ENCODE data around the gene SLC39A11. TPM values are rescaled to one million over a fixed set of nuclear protein-coding genes. Genes with fewer than 3 reads are reported as not detected.
"Not testable (repeated sequence)": the region's sequence is repeated elsewhere in the genome, so short reads cannot be mapped to it uniquely, and the experiment has no call there.

The SLC39A11 gene
- total and polyA plus RNA-seq, 12 donors = 7.0 to 91.4 (median 22.7) TPM

DNA sequence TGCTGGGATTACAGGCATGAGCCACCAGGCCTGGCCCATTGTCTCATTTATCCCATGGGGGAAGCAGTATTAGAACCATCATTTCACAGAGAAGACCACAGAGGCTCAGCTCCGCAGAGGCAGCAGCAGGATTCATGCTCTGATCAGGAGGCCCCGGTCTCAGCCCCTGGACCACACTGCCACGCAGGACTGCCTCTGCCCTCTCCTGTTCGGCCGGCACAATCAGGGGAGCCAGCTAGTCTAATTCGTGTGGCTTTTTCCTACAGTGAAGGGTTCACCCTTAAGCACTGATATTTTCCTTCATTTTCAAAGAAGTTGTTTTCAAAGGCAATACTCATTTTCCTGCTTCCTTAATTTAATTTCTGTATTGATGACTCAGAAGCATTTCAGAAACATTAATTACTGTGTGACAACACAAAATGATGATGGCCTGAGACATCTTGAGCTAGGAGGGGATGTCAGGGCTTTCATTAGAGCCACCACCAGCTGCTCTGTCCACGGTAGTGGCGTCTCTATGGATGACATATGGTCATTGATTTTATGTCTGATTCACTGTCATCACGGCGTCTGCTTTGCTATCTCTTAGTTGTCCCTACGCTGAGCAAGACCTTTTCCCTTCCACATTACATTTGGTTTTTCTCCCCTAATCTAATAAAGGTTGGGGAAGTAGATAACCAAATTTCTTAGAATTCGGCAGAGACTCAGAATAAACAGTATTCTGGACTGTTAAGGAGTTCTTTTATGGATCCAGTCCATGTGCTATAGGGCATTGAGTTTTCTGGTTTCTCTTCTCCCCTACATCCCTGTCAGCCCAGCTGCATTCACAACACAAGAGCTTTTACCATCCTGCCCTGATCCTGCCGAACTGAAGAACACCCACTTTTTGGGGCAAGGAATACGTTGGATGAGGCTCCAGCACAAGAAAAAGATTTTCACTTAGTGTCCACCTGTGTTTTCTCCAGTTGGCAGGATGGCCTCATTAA is 314.0 kb downstream of the SLC39A11 start:
- no peak for DNase-seq
- 86 to 93% (median 90%) methylated on average over 14 of the region's 14 CpGs for WGBS, 4 donors
- Histone ChIP-seq H3K27ac (no peak overlapping the region), H3K9me3 (replicated peaks in 1 of 3) (no peaks in the 10 kb centered on the region), H3K27me3 (no peaks in the 10 kb centered on the region), H3K36me3 (replicated peaks in 1 of 2) (no peaks in the 10 kb centered on the region), H3K4me1 (replicated peaks in 1 of 2) (no peaks in the 10 kb centered on the region), H3K4me3 (no peak overlapping the region)
- TF ChIP-seq POLR2A (IDR thresholded peaks at IDR 0.05) (no peak), CTCF (IDR thresholded peaks at IDR 0.05) (no peak)
- intact Hi-C loops (cut with DNase I) = no loop called here

DNA sequence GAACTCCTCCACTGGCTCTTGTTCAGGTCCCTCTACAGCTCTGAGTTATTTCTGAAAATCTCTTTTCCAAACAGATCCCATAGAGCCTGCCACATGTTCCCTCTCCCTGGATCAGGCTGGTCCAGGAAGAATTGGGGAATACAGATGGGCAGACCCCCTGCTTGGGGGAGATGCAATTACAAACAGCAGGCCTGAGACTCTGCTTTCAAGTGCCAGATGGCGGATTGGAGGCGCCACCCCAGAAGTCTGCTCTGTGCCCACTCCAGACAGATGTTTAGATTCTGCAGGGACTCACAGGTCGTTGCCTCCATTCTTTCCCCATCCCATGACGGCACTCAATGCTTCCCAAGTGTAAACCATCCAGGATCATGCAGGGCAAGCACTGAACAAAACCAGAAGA is 316.6 kb downstream of the SLC39A11 start:
- intact Hi-C loops (cut with DNase I) = no loop called here
- no peak for DNase-seq
- H3K9me3 ChIP-seq (replicated peaks in 1 of 3) = no peaks in the 10 kb centered on the region
- no peak overlapping the region for H3K27ac ChIP-seq
- H3K4me1 ChIP-seq (replicated peaks in 1 of 2) = no peaks in the 10 kb centered on the region
- 79 to 92% (median 87%) methylated on average over 4 of the region's 4 CpGs for WGBS, 4 donors
- H3K4me3 ChIP-seq = no peak overlapping the region
- H3K36me3 ChIP-seq (replicated peaks in 1 of 2) = no peaks in the 10 kb centered on the region
- no peaks in the 10 kb centered on the region for H3K27me3 ChIP-seq
- no peak for TF ChIP-seq POLR2A (IDR thresholded peaks at IDR 0.05)

DNA sequence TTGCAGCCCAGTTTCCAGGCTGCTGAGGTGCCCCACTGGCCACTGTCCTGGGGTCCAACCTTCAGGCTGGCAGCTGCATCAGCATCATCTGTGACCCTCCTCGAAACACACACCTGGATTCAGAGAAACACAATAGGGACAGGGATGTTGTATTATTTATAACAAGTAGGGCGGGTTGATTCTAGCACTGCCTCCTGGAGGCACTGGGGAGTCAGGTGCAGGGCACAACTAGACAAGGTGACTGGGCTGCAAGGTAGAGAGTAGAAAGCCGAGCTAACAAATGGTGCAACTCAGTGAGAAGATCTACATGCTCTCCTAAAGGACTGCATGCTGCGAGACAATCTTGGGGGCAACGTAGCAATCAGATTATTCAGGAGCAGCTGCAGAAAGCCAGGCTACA is 317.3 kb downstream of the SLC39A11 start:
- 95 to 97% (median 96%) methylated on average over 5 of the region's 5 CpGs for WGBS, 4 donors
- no peak for DNase-seq
- Histone ChIP-seq H3K27ac (no peak overlapping the region), H3K27me3 (no peaks in the 10 kb centered on the region), H3K4me3 (no peak overlapping the region), H3K4me1 (replicated peaks in 1 of 2) (no peaks in the 10 kb centered on the region), H3K9me3 (replicated peaks in 1 of 3) (no peaks in the 10 kb centered on the region), H3K36me3 (replicated peaks in 1 of 2) (no peaks in the 10 kb centered on the region)
- intact Hi-C loops (cut with DNase I) = no loop called here
- TF ChIP-seq POLR2A (IDR thresholded peaks at IDR 0.05) = no peak
- TF ChIP-seq CTCF (IDR thresholded peaks at IDR 0.05) = no peak

GRCh38 chr17:72774236-72774635 is 318.3 kb downstream of the SLC39A11 start:
- intact Hi-C loops (cut with DNase I) = no loop called here
- no peak for DNase-seq
- Histone ChIP-seq H3K9me3 (replicated peaks in 1 of 3) (no peaks in the 10 kb centered on the region), H3K4me1 (replicated peaks in 1 of 2) (no peaks in the 10 kb centered on the region), H3K4me3 (no peak overlapping the region), H3K36me3 (replicated peaks in 1 of 2) (no peaks in the 10 kb centered on the region), H3K27ac (no peak overlapping the region), H3K27me3 (no peaks in the 10 kb centered on the region)
- no peak for TF ChIP-seq CTCF (IDR thresholded peaks at IDR 0.05)
- TF ChIP-seq POLR2A (IDR thresholded peaks at IDR 0.05) = no peak
- WGBS, 4 donors = 90 to 97% (median 91%) methylated on average over 4 of the region's 4 CpGs

GRCh38 chr17:72773225-72773624 is 319.3 kb downstream of the SLC39A11 start:
- intact Hi-C loops (cut with DNase I); DNase-seq; H3K4me3 ChIP-seq; H3K27me3 ChIP-seq; H3K36me3 ChIP-seq (replicated peaks in 1 of 2); H3K4me1 ChIP-seq (replicated peaks in 1 of 2); H3K27ac ChIP-seq; H3K9me3 ChIP-seq (replicated peaks in 1 of 3): not testable (repeated sequence)
- WGBS, 4 donors = 93 to 100% (median 99%) methylated on average over 1 of the region's 1 CpG
